OCI-LY7 (cell line): ENCODE results near the gene RPS17. TPM values are rescaled to one million over a fixed set of nuclear protein-coding genes. Genes with fewer than 3 reads are reported as not detected.

Source experiments
- BruUV-seq: library from RNA; stranded (reverse); fragments of 400-500 nt; replicated peaks from 2 replicates; lab custom pipeline; 2021; lab: Mats Ljungman, UMichigan
- CTCF ChIA-PET: fragments of 300-600 bp; sonication (Branson Sonifier 250); formaldehyde crosslinking; loops from one replicate; lab custom pipeline; 2022; ENCODE audit warnings: antibody characterized with exemption; ENCODE audit not compliant: unreplicated experiment; lab: Charles Lee
- POLR2A ChIA-PET: fragments of 300-600 bp; sonication (Branson Sonifier 250); formaldehyde crosslinking; loops from one replicate; lab custom pipeline; 2022; ENCODE audit warnings: antibody characterized with exemption; lab: Charles Lee
- DNase-seq: peaks from one replicate; pipeline ENCODE4 v3.0.0-alpha.2; 2015; ENCODE audit warnings: low spot score
- H2AFZ ChIP-seq: fragments of 200-600 bp; sonication (generic), shearing (Covaris generic); 2 replicates; pipeline ENCODE4 v1.6.1; 2014; ENCODE audit warnings: mild to moderate bottlenecking, antibody characterized with exemption, low read length, moderate library complexity
- H3K27ac ChIP-seq: fragments of 200-600 bp; sonication (generic); 2 replicates; pipeline ENCODE4 v1.5.1; 2014; ENCODE audit warnings: mixed run types, low read depth, mild to moderate bottlenecking, moderate library complexity, low read length, inconsistent platforms; ENCODE audit not compliant: poor library complexity, severe bottlenecking
- H3K36me3 ChIP-seq: fragments of 200-600 bp; sonication (generic); 2 replicates; pipeline ENCODE4 v1.6.1; 2014; ENCODE audit warnings: mild to moderate bottlenecking, antibody characterized with exemption, low read length, moderate library complexity, mixed read lengths; ENCODE audit not compliant: insufficient read depth
- H3K4me1 ChIP-seq: fragments of 200-600 bp; sonication (generic); 2 replicates; pipeline ENCODE4 v1.5.1; 2014; ENCODE audit warnings: mild to moderate bottlenecking, low read length; ENCODE audit not compliant: insufficient read depth, poor library complexity, severe bottlenecking
- H3K4me2 ChIP-seq: fragments of 200-600 bp; sonication (generic); 2 replicates; pipeline ENCODE4 v1.6.1; 2014; ENCODE audit warnings: mild to moderate bottlenecking, low read length
- H3K4me3 ChIP-seq: fragments of 200-600 bp; sonication (generic); 2 replicates; pipeline ENCODE4 v1.5.1; 2014; ENCODE audit warnings: mild to moderate bottlenecking, low read depth, low read length; ENCODE audit not compliant: poor library complexity, severe bottlenecking
- H3K79me2 ChIP-seq: fragments of 200-600 bp; sonication (generic); 2 replicates; pipeline ENCODE4 v1.6.1; 2016; ENCODE audit warnings: low read depth, mild to moderate bottlenecking, low read length, moderate library complexity, mixed read lengths; ENCODE audit not compliant: insufficient read depth
- H3K9me2 ChIP-seq: fragments of 200-600 bp; sonication (generic); 2 replicates; pipeline ENCODE4 v1.6.1; 2016; ENCODE audit warnings: mild to moderate bottlenecking, low read length, mixed read lengths; ENCODE audit not compliant: insufficient read depth
- H3K9me3 ChIP-seq: fragments of 200-600 bp; sonication (generic); 2 replicates; pipeline ENCODE4 v1.6.1; 2014; ENCODE audit warnings: mild to moderate bottlenecking, mixed run types, low read length, mixed read lengths
- H4K20me1 ChIP-seq: fragments of 200-600 bp; sonication (generic); 2 replicates; pipeline ENCODE4 v1.6.1; 2014; ENCODE audit warnings: mild to moderate bottlenecking, antibody characterized with exemption, low read length, moderate library complexity, mixed read lengths; ENCODE audit not compliant: insufficient read depth
- CTCF ChIP-seq: fragments of 200-600 bp; sonication (generic); conservative IDR thresholded peaks from 2 replicates; pipeline ENCODE4 v1.5.1; 2014; ENCODE audit warnings: mild to moderate bottlenecking, antibody characterized with exemption, low read length, moderate library complexity, mixed read lengths
- EZH2phosphoT487 ChIP-seq: fragments of 200-600 bp; sonication (generic); IDR thresholded peaks from 2 replicates; pipeline ENCODE4 v1.6.1; 2018; ENCODE audit warnings: low read depth, borderline replicate concordance, mild to moderate bottlenecking, mixed run types, antibody characterized with exemption, low read length, moderate library complexity, mixed read lengths
- intact Hi-C: fragments of 100-400 bp; cut with micrococcal nuclease; formaldehyde crosslinking; loops from one replicate; pipeline ENCODE4 v1.10.0; 2022; ENCODE audit not compliant: unreplicated experiment
- total RNA-seq, 2 experiments: library from RNA; depleted of rRNA in 1 of 2; stranded (reverse); fragments of >200 nt in 1 of 2; shearing (Covaris generic) in 1 of 2; gene quantifications; 2 replicates each; pipeline ENCODE4 v1.2.3, GENCODE V29; 2014 to 2022

RPS17 gene
- total RNA-seq, 2 experiments from 2014 or later: 2,562 to 3,737 TPM

DNA sequence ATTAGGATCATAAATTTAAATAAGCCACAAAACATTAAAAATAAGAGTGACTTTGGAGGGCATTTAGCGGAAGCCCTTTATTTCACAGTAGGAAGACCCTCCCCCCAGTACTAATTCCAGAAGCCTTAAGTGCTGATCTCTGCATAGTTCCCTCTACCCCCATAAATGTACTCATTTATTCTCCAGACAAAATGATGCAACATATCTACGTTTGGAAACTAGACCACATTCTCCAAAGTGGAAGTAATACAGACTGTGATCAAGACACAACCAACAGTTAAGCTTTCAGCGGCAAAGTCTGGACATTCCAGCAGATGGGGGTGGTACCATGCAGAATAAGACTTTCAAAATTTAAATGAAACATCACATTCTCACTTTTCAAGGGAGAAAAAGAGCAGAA, 44.8 kb upstream of the RPS17 start:
- BruUV-seq: no TSS peak
- no peaks in the 10 kb centered on the region for H3K79me2 ChIP-seq
- H3K36me3 ChIP-seq: no peaks in the 10 kb centered on the region
- H4K20me1 ChIP-seq: no peaks in the 10 kb centered on the region
- no peak overlapping the region for H2AFZ ChIP-seq
- no peaks in the 10 kb centered on the region for H3K4me1 ChIP-seq
- POLR2A ChIA-PET: interaction anchor here (0.6 kb wide), 1 partner anchor 32 kb away, joined by 4 read pairs; no protein-coding TSS in a partner anchor
- no peaks in the 10 kb centered on the region for H3K9me3 ChIP-seq
- no peaks in the 10 kb centered on the region; the same call in 1 of the 2 replicates for H3K9me2 ChIP-seq
- H3K27ac ChIP-seq: no peak overlapping the region
- intact Hi-C loops: no loop called here
- no peak for DNase-seq
- no peak overlapping the region for H3K4me2 ChIP-seq
- CTCF ChIA-PET: no interaction called here
- TF ChIP-seq EZH2phosphoT487 (no peak), CTCF (peak; percentile 32; the same call in 1 of the 2 replicates)
- H3K4me3 ChIP-seq: no peak overlapping the region

- intact Hi-C loops: no loop called here
- no peak overlapping the region for H3K4me2 ChIP-seq
Observed at GRCh38 chr15:82580713-82581112, 40.5 kb upstream of the RPS17 start.

More at GRCh38 chr15:82580713-82581112, 40.5 kb upstream of the RPS17 start:
- ChIA-PET POLR2A (no interaction called here), CTCF (no interaction called here)
- no TSS peak for BruUV-seq
- no peaks in the 10 kb centered on the region; the same call in 1 of the 2 replicates for H3K9me2 ChIP-seq
- H3K79me2 ChIP-seq: no peaks in the 10 kb centered on the region
- H4K20me1 ChIP-seq: no peaks in the 10 kb centered on the region
- H3K36me3 ChIP-seq: no peaks in the 10 kb centered on the region
- H2AFZ ChIP-seq: no peak overlapping the region
- no peak overlapping the region for H3K4me3 ChIP-seq
- H3K27ac ChIP-seq: no peak overlapping the region
- no peaks in the 10 kb centered on the region for H3K9me3 ChIP-seq
- DNase-seq: no peak
- no peaks in the 10 kb centered on the region for H3K4me1 ChIP-seq
- TF ChIP-seq EZH2phosphoT487: no peak
- no peak for TF ChIP-seq CTCF
